GM18526 (cell line): Measurements from ENCODE around the gene ICAM4.

ENCODE experiments used
- POLR2A ChIP-seq: IDR thresholded peaks from 3 replicates; pipeline ENCODE4 v1.6.1; 2011; ENCODE audit not compliant: insufficient read length; ENCODE audit errors: extremely low read depth

Gene ICAM4

DNA sequence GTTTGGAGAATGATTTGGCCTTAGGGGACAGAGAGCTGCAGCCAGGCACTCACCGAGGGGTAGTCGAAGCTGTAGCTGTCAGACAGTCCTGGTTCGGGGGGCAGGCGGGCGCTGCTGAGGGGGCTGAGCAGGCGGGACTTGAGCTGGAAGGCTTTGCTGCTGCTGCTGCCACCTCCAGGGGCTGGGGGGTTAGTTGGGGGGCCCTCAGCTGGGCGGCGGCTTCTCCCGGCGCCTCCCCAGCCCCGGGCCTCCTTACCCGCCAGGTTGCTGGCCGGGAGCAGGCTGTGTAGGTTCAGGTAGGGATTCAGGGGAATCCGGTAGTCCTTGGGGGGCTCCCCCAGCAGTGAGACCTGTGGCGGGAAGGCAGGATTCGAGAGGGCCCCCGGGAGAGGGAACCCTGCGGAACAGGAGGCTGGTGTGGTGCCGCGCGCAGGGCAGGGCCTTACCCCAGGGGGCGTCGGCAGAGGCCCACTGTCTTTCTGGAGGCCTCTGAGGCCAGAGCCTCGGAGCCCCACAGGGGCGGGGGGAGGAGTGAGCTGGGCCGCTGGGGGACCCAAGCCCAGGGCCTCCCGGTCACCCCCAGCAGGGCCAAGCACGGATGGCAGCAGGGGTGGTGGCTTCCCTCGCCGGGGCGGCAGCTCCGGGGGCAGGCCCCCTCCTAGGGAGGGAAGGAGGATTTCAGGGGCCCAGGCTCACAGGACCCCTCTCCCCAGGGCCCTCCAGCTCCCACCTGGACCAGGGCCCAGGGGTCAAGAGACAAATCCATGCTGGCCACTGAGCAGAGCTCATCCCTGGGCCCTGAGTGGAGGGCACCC is 34.1 kb downstream of the ICAM4 start:
- no peak for TF ChIP-seq POLR2A

DNA sequence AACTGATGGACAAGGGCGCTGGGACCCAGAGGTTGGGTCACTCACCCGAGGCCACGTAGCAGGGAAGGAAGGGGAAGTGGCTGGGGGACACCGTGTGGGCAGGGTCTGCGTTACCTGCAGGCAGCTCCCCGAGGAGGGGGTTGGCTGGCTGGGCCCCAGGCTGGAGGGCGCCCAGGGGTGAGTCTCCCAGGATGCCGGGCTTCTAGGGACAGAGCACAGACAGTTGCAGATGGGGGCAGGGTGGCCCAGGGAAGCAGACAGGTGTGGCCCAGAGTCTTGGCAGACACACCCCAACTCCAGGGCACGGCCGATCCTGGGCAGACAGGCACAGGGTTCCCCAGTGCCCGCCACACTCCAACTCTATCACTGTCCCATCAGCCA is 34.7 kb downstream of the ICAM4 start:
- no peak for TF ChIP-seq POLR2A

DNA sequence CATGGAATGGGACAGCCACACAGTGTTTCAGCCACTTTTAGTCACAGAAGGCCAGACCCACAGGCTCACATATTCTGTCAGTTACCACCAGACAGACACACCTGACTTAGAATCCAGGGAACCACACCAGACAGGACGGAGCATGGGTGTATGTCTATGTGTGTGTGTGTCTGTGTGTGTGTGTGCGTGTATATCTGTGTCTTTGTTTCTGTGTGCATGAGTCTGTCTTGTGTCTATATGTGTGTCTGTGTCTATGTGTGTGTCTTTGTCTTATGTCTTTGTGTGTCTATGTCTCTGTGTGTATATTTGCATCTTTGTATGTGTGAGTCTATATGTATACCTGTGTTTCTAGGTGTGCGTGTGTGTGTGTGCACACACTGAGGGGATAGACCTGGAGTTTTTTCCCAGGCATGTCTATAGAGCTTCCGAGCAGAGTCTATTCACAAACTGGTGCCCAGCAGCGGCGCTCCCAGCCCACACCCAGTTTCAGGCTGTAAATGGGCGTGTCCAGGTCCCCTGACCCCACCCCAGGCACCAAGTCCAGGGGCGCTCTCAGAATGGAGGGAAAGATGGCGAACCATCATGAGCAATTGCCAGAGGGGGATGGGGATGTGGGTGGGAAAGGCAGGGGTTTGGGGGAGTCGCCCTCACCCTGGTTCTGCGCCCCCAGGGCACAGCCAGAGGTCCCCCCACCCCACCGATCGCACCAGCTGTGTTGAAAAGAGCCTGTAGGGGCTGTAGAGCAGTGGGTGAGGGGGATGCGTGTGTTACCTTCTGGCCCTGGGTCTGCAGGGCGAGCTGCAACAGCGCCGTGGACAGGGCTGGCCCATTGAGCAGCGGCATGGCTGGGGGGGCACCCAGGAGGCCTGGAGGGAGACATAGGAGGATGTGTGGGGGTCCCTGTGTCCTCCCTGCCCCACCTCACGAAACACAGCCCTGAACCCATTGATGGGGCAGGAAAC is 35.4 kb downstream of the ICAM4 start:
- no peak for TF ChIP-seq POLR2A

DNA sequence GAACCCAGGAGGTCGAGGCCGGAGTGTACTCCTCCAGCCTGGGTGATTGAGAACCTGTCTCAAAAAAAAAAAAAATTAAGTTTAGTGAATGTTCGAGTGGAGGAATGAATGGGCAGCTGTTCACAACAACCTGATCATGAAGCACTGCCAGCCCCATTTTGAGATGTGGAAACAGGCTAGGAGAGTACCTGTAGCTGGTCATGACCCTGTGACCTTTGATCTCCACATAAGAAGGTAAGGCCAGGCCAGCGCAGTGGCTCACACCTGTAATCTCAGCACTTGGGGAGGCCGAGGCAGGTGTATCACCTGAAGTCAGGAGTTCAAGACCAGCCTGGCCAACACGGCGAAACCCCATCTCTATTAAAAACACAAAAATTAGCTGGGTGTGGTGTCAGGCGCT is 39.0 kb downstream of the ICAM4 start:
- TF ChIP-seq POLR2A, result no peak

DNA sequence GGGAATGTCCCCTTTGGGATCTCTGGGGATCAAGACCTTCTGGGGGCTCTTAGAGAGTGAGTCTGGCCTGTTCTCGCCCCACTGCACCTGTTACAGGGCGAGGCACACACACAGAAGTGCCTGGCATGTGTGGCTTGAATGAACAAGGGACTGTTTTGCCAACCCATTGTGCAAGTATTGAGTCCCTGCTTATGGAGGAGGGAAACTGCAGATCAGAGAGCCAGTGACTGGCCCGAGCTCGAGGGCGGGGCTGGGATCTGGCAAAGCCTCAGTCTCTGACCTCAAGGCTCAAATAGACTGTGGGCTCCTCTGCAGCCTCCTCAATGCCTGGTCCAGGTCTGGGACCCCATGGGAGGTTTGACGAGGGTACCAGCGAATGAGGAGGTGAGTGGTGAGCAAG is 41.0 kb downstream of the ICAM4 start:
- no peak for TF ChIP-seq POLR2A

DNA sequence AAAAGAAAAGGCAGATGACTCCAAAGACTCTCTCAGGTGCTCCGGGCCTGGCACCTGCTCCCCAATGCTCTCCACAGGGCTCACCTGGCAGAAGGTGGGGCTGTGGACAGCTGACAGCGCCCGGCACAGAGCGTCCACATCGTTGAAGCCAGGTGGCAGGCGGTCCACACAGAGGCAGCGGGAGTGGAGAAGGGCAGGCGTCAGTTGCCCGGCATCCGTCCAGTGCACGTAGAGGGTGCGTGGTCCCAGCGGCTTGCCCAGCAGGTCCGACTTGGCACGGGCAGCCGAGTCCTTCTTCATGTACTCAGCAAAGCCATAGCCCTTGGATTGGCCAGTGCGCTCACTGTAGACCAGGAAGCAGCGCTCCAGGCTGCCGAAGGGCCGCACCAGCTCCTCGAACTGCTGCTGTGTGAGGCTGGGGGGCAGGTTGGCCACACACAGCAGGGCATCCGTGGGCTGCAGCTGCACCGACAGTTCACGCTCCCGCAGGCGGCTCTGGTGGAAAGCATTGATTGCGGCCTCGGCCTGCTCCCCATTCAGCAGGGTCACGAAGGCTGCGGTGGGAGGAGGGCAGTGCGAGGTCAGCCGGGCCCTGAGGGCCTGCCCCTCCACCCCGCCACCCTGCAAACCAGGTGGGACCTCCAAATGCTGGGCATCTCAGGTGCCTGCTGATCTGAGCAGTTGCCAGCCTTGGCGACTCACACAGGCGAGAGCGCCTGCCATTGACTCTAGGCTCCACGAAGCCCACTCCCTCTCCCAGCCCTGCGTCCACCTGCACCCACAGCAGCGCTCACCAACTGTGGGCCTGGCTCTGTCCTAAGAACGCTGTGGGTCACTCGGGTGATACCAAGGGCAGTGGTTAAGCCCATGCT is 42.0 kb downstream of the ICAM4 start:
- no peak for TF ChIP-seq POLR2A

DNA sequence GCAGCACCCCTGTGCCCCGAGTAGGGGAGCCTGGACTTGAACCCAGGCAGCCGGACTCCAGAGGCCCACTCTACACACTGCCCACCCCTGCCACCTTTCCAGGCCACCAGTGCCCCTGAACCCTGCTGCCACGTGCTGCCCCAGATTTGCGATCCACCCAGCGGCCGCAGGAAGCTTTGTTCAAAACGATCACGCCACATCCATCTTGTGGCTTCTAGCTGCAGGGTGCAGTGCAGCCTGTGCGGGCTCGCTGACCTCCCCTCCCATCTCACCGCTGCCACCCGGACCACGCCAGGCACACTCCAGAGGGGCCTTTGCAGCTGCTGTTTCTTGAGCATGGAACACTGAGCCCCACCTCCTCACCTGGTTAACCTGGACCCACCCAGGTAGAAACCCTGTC is 42.8 kb downstream of the ICAM4 start:
- no peak for TF ChIP-seq POLR2A

DNA sequence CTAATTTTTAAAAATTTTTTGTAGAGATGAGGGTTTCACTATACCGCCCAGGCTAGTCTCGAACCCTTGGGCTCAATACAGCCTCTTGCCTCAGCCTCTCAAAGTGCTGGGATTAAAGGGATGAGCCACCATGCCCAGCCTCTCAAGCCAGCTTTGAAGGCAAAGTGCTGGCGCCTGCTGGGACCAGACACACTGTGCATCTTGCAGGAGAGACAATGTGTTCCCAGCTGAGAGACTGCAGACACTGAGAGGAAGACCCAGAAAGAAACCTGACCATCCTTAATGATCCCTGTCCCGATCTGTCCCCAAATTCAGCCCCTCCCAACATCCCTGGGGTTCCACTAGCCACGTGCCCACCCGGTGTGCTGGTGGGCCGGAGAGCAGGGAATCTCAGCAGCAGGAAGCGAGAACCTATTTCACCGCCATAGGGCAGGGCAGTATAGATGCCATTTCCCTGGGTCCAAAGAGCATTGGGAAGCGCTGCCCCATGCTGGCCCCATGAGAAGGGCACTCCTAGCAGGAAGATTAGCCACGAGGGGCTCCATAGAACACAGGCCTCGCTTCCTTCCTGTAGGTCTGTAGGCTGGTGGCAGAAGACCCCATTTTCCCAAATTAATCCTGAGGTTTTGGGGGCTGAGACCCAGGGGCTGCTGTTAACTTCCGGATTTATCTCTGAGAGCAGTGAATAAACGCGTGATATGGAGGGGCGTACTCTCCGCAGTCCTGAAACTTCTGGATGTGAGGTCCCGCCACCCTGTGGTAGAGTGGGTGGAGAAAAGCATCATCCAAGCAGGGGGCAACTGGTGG is 45.6 kb downstream of the ICAM4 start:
- no peak for TF ChIP-seq POLR2A

DNA sequence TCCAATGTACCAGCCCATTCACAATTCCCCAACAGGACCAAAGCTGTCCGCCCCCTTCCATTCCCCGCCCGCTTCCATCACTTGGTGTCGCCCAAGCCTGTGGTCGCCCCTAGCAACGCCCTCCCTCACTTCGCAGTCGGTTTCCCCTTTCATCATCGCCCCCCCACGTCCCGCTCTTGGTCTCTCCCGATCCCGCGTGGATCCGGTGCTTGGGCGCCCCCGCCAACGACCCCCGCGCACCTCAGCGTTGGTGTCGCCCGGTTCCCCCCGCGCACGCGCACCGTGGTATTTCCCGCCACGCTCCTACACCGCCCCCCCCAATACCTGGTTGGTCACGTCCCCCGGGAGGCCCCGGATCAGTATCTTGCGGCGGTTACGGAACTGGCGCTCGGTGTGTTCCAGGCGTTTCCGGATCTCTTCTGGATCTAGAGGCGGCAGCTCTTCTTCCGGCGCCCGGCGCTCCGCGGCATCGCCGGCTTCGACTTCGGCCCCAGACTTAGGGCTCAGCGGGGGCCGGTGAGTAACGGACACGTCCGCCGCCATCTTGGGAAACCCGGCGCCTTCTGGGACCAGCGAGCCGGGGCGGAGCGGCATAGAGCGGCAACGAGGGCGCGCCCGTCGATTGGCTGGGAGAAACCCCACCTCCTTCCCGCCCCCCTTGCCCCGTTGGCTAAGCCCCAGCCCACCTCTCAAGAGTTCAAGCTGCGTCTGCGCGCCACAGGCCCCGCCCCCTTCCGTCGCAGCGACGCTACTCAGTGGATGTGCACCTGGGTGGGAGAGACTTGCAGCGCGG is 46.4 kb downstream of the ICAM4 start, which contains the start of gene RAVER1:
TSS of gene RAVER1 (minus strand) at position 565 of the 793 bp plus-strand sequence. CDS start at position 543, 22 bp downstream.
- peak; percentile 92 for TF ChIP-seq POLR2A

DNA sequence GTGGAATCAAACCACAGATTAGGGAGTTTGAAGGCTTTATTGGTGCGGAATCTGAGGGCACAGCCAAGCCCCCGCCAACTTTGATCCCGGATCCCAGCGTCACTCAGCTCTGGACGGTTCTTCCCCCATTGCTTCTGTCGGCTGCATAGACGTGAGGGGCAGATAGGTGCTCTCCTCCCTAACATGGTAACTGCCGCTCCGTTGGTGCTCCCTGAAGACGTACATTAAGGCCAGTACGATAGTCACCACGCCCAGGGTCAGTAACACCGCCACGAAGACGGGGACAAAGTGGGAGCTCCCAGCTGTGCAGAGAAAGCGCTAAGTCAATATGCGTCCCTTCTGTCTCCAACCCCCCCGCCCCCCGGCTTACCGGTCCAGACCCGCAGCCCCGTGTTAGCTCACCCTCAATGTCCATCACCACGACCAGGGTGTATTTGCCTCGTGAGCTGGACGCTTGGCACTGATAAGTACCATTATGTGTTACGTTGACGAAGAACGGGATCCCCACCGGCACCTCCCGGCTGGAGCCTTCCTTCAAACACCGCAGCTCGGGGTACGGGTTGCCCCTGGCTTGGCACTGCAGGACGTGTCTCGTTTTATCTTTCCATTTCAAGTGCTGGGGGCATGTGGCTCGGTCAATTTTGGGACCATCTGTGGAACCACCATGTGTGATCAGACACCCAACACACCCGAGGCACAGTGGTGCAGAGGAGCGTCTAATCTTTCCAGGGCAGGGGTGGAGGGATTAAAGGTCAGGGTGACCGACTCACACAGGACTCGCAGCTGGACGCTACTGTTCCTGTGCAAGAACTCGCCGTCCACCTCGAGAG is 47.2 kb downstream of the ICAM4 start:
- TF ChIP-seq POLR2A, result no peak

DNA sequence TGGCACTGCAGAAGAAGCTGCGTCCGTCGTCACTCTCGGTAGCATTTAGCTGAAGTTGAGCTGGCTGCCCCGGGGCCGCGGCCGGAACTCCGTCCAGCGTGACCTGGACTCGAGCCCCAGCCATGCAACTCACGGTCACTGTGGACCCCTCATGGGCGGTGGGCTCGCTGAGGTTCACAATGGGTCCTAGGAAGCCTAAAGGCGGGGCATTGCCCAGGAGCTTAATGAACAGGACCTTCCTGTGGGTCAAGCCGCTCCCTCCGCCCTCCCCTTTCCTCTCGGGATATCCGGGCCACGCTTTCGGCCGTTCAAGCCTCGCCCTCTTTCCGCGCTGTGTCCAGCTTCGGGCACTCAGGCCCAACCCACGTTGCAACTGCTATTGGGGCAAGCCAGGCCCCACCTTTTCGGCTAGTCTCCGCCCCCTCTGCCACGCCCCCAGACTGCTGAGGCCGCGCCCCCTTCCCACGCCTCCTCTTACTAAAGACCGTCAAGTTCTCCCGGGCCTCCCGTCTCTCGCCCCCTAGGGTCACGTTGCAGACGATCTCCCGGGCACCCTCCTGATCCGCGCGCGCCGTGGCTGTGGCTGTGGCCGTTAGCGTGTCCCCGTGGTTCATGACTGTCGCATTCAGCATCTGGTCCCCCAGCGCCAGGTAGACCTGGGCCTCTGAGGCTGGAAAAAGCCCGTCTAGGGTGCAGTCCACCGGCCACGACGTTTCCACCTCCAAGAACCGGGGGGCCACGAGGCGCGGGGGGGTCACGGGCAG is 48.0 kb downstream of the ICAM4 start:
- no peak for TF ChIP-seq POLR2A
